NCI-H1694 (cell line): ENCODE measurements around the gene CPNE2.
"Not testable (repeated sequence)": the region's sequence is repeated elsewhere in the genome, so short reads cannot be mapped to it uniquely, and the experiment has no call there.

Source experiments
- DNase-seq: peaks from one replicate; lab custom pipeline; 2025; lab: John Stamatoyannopoulos, UW

Gene CPNE2

DNA sequence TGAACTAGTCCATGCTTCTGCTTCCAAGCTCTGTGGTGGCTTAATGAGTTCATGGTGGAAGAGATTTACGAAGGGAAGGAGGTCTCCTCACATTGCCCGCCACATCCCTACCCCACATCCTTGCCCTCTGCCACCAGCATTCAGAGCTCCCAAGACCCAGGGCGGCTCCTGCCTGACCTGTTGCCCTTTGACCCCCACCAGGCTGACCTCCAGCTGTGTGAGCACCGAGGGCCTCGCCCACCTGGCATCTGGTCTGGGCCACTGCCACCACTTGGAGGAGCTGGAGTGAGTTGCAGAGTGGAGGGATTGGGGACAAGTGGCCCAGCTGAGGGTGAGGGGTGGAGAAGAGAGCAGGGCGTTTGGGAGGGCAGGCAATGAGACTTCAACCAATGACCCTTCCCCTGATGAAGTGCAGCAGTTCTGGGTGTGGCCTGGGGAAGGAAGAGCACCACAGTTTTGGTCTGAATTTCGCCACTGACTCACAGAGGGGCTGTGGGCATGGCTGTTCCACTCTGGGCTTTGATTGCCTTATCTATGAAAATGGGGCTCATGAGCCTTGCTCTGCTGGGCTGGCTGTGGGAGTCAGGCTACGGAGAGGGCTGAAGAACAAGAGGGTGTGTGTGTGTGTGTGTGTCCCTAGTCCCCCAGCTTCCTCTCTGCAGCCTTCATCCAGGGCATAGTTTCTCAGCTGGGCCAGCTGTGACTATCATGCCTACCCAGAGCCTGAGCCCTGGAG lies 22.6 kb upstream of the CPNE2 start:
- no peak for DNase-seq

DNA sequence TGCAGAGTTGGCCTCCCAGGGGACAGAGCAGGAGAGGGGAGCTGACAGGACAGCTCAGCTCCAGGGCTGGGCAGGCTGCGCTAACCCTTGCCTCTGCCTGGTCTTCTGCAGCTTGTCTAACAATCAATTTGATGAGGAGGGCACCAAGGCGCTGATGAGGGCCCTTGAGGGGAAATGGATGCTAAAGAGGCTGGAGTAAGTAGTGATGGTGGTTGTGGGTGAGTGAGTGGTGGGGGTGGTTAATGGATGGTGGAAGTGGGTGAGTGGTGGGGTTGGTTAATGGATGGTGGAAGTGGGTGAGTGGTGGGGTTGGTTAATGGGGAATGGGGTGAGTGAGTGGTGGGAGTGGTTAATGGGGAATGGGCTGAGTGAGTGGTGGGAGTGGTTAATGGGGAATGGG lies 22.0 kb upstream of the CPNE2 start:
- no peak for DNase-seq

DNA sequence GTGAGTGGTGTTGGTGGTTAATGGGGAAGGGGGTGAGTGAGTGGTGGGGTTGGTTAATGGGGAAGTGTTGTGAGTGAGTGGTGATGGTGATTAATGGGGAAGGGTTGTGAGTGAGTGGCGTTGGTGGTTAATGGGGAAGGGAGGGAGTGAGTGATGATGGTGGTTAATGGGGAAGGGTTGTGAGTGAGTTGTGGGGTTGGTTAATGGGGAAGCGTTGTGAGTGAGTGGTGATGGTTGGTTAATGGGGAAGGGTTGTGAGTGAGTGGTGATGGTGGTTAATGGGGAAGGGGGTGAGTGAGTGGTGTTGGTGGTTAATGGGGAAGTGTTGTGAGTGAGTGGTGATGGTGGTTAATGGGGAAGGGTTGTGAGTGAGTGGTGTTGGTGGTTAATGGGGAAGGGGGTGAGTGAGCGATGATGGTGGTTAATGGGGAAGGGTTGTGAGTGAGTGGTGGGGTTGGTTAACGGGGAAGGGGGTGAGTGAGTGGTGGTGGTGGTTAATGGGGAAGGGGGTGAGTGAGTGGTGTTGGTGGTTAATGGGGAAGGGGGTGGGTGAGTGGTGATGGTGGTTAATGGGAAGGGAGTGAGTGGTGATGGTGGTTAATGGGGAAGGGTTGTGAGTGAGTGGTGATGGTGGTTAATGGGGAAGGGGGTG lies 21.2 kb upstream of the CPNE2 start:
- not testable (repeated sequence) for DNase-seq

DNA sequence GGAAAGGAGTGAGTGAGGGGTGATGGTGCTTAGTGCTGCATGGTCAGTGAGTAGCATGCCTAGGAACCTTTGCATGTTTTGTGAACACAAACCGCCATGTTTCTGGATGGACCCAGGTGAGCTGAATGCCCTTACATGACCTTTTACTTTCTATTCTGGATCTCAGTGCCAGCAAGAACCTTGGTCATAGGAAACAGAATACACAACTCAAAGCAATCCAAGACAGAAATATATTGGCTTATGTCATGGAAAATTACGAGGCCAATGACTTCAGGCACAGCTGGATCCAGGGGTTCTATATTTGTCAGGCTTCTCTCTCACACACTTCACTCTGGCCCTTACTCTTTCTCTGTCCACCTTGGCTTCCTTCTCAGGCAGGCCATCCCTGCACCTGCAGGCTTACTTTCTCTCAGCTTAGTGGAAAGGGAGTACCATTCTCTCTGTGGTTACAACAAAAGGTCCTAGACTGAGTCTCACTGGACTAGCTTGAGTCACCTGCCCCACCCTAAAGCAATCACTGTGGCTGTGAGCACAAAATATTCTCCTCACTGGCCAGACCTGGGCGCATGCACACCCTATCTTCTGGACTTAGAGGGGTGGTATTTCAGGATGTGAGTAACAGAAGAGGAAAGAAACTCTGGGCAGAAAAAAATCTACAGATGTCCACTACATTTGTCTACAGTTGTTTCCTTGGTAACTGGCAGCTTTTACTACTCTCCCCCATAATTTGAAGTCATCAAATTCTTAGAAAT lies 20.4 kb upstream of the CPNE2 start:
- DNase-seq: no peak

DNA sequence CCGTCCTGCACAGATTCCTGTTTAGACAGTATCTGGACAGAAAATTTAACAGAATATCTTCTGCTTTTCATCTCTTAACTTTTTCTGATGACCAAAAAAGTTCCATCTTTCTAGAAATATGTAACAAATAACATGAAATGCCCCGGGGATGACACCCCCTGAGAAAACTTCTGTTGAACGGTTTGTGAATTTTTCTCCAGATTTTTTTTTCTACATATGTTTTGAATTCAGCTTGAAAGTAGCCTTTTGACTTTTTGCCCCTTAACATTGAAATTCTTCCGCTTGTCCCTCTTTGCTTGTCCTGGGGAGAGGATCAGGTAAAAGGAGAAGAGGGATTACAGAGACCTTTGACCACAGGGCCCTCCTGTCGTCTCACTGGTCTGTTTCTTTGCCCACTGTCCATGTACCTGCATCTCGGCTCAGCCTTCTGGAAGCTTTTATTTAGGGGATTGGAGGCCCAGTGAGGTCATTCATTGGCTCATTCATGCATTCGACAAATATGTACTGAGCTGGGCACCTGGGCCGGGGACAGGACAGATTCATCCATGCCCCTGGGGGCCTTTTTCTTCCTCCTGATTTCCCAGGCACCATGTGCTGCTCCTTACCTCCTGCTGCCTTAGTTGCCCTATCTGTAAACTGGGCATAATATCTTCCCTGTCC lies 19.6 kb upstream of the CPNE2 start:
- no peak for DNase-seq

DNA sequence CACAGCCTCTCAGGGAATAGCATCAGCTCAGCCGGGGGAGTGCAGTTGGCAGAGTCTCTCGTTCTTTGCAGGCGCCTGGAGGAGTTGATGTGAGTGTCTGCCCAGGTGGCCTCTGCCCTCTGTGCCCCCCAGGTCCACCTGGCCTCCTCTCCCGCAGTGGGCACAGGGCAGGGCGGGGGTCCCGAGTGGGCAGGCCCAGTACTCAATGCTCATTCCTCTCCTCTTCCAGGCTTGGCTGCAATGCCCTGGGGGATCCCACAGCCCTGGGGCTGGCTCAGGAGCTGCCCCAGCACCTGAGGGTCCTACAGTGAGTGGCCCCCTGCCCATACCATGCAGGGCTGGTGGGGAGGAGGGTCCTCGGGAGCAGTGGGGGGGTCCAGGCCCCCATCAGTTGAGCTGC lies 14.7 kb upstream of the CPNE2 start:
- DNase-seq: no peak

DNA sequence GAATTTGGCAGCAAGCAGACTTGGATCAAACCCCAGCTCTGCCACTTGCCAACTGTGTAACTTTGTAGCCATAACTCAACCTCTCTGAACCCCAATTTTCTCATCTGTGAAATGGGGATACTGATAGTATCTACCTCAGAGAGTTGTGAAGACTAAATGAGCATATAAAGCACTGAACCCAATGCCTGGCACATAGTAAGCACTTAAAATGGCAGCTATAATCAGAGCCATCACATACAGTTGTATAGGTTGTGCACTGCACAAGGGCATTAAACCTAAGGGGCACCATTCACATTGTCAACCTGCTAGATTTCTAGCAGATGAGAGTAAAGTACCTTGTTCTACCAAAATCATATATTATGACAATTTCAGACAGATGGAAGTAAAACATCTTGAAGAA lies 10.6 kb upstream of the CPNE2 start:
- no peak for DNase-seq

DNA sequence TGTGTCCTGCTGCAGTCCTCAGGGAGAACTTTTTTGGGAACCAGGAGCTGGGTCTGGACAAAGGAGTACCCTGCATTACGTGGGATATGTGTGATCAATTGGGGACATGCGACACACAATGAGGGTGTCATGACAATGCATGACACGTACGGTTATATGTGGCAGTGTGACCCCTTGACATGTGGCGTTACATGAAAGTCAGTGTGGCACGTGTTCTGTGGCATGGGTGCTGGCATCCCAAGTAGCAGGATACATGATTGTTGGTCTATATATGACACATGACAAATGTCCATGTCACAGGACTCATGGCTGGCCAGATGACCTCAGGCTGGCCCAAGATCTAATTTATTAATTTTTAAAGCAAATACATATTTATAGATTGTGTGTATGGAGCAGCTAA lies 9.7 kb upstream of the CPNE2 start:
- DNase-seq: no peak

DNA sequence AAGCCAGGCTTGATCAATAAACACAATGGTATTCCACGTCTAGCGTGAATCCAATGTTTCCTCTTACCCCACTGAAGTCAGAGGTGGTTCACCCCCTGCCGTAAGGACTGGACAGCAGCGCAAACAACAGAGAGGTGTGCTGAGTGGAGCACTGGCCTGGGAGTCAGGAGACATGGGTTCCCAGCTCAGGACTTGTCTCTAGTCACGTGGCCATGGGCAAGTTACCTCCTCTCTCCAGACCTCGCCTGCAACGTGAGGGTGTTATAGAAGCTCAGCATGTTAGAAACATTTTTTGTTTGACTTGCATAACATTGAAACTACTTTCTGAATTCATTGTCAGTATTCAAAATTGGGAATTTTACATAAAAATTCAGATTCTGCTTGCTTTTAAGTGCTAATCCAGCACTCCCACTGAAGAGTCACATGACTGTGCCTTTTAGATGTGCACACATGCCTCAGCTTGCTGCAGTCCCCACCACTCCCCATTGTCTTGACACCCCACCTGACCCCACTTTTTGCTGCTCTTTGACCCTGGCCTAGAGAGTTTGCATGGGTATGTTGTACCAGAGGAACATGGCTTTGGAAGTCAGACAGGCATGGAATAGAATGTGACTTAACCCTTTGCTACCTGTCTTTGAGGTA lies 8.8 kb upstream of the CPNE2 start:
- no peak for DNase-seq

DNA sequence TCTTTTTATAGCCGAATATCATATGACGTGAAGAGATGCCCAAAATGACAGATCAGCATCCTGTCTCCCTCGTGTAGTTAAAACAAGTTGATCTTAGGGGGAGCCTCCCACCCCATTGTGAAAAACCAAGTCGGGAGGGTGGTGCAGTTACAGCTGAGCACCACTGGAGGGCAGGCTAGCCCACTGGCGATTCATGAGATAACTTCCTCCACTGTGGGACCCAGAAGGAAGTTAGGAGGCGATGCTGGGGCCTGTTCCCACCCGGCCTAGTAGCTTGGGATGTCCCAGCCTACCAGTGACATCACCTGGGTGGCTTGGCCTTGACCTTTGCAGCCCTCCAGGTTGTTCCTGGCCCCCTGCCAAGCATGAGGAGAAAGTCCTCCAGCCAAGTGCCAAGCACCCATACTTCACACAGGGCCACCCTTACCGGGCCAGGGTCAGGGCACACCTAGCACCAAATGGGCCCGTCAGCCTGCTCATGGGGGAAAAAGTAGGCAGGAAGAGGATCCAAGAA lies 8.1 kb upstream of the CPNE2 start:
- peak; percentile 52 for DNase-seq

DNA sequence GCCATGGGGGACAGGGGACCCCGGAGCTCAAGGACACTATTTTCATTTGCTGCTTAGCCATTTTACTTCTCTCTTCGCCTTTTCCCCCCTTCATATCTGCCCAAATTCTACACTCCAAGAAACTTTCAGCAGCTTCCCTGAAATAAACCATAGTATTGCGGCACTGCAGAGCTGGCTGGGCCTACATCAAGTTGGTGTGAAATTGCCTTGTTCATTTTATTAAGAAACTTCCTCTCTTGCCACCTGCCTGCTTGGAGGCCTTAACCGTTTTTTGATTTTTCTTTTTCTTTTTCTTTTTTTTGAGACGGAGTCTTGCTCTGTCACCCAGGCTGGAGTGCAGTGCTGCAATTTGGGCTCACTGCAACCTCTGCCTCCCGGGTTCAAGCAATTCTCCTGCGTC lies 7.4 kb upstream of the CPNE2 start:
- DNase-seq: no peak

DNA sequence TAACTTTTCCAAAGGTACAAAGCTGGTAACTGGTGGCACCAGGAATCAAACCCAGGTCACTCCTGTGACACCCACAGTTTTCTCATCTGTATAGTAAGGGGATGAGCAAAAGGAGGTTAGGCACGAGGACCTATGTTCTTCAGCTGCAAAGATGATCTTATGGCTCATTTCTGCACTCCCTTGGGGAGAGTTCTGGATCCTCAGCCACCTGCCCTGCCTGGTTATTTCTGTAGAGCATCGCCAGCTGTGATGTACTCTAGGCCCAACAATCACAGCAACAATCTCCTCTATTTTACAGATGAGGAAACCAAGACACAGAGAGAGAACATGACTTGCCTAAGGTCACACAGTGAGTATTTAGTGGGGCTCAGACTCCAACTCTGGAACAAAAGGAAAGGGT lies 5.4 kb upstream of the CPNE2 start:
- DNase-seq: no peak

DNA sequence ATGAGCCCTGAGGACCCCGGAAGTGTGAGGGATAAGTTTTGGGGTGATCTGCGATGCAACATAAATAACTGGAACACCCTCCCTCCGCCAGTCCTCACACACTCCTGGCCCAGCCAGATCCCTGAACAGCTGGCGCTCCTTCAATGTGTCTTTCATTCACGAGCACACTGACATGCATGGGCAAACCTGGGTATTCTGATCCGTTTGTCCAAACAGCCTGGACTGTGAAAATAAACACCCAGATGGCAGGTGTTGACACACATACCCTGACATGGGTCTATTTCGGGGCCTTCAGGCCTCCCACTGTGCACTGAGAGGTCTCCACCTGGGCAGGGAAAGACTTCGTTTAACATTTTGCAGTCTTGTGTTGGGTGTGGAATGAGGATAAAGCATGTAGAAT lies 3.0 kb upstream of the CPNE2 start:
- DNase-seq: peak; percentile 33

DNA sequence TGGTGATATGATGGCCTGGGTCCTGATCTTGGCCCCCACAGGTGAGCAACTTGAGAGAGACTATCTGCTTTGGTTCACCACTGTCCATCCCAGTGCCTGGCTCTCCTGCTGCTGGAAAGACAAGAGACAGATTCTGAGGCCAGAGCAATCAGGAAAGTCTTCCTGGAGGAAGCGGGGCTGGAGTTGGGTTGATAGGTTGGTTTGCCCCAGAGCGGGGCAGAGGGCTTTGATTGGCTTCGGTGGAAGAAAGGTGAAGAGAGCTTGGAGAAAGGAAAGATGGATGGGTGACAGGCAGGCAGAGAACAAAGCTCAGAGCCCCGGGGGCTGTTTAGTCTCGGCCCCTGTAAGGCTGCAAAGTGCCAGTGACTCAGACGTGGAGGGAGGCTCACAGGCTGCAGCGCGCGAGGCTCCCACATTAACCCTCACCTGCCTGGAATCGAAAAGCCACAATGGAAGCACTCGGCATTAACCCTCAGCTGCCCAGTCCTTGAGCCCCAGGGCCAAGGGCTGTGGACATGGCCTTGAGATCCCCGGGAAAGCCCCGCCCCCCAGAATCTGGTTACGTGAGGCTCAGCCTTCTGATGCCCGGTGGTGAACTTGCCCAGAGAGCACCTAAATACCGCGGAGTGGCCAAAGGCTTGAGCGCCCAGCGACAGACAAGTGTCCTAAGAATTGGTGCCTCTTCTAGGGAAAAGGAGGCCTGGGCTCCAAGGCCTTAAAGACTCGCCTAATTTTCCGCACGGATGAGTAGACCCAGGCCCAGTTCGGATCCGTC lies 996 bp upstream of the CPNE2 start:
- DNase-seq: no peak

DNA sequence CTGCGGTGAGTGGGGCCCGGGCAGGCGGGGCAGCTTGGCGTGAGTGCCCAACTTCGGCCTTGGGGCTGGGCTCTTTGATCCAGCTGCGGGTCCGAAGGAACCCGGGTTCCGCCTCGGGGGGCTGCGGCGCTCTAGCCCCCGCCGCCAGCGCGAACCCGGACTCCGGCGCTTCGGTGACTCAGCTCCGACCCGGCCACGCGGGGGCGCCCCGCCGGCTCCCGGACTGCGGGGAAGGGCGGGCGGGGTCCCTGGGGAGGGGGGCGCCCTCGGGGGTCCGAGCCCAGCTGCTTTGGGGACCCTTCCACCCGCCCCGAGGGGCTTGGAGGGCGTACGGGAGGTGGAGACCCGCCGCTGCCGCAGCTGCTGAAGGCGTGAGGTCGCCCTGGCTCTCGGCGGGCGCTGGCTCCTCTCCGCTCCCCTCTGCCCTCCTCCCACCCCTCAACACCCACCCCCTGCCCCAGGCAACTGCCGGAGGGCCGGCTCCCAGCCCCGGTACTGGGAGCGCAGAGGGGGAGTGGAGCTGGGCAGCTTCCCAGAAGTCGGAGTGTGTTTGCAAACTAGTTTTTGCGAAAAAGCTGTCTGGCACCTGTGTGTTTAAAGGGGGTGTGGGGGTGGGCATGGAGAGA lies 516 bp downstream of the CPNE2 start:
- DNase-seq: peak; percentile 5

DNA sequence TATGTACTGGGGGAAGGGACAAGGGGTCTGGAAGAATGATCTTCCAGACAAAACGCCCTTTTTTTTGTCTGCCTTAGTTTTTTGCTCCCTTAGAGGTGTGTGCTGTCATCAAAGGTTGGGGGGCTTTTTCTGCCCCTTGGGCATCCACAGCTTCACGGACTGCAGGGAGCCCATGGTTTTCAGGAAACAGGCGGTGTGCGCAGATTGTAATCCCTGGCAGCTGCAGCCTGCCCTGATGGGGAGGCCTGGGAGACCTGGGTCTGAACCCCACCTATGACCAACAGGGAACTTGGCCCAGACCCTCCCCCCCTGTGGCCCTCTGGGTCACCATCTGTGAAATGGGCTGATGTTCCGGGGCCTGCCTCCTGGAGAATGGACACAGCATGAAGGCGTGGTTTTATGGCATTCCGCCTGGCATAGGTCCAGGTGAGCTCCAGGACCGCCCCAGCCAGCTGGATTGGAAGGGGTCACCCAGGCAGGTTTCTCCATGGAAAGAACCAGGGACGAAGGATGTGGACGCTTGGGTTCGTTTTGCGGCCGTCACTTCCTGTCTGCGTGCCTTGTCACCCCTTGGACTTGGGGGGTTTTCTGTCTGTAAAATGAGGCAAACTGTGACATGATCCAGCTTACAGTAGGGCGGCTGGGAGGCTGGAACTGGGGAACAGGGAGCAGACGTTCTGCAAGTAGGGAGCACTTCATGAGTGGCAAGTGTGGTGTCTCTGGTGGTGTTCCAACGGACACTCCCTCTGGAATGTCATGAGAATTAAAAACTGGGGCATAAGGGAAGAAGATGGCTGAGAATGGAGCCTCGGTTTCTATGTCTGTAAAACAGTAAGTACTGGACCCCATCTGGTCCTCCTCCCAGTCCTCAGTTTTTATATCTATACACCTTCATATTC lies 1.5 kb downstream of the CPNE2 start:
- no peak for DNase-seq

DNA sequence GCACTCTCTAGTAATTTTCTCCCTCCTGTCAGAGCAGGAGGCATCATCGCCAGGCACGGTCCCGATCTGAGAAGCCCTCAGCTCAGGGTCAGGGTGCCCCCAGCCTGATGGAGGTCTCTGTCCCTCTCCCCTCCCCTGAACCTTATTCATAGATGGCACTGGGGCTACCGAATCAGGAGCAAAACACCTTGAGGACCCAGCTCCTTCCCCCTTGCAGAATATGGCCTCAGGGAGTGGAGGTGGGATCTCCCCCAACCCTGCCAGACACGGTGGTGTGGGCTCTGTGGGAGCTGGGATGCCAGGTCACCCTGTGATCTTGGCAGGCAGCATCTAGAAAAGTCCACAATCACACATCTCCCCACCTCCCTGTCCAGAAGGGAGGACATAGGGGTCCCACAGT lies 2.5 kb downstream of the CPNE2 start:
- no peak for DNase-seq

DNA sequence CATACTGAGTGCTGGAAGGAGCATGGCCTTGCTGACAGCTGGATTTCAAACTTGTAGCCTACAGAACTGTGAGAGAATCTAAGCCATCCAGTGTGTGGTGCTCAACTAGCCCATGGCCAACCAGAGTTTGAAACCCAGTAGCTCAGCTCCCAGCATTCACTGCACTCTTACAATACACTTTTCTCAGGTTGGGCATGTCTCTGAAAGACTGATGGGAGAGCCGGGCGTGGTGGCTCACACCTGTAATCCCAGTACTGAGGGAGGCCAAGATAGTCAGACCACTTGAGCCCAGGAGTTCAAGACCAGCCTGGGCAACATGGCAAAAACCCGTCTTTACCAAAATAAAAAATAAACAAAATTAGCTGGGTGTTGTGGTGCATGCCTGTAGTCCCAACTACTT lies 3.8 kb downstream of the CPNE2 start:
- DNase-seq: no peak

DNA sequence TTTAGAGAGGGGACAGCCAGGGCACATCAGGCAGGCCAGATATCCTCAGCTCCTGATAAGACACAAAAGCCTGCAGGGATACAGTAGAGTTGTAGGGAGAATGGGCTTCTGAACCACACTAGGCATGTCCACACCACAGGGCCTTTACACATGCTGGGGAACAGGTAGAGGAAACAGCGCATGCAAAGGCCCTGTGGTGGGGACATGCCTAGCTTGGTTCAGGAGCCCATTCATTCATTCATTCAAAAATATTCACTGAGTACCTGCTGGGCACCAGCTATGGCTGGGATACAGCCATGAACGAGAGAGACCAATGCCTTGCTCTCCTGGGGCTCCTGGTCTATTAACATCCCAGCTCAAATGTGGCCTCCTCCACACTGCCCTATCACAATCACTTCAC lies 4.4 kb downstream of the CPNE2 start:
- no peak for DNase-seq
